Activated B cell treated with CpG ODN at 0.5 μM for 24 hours (primary cell): ENCODE results near the gene C1orf167. TPM values are rescaled to one million over a fixed set of nuclear protein-coding genes. Genes with fewer than 3 reads are reported as not detected.

Experiments used
- ATAC-seq: fragments of 200-7000 bp; cut with Tn5 transposase; one replicate; pipeline ENCODE4 v1.10.0; 2021; ENCODE audit warnings: low read depth, mild to moderate bottlenecking, moderate library complexity
- CTCF ChIA-PET: fragments of 350-600 bp; sonication (Branson Sonifier 250); formaldehyde crosslinking; loops from one replicate; lab custom pipeline; 2021; ENCODE audit warnings: antibody characterized with exemption; lab: Charles Lee
- POLR2A ChIA-PET: fragments of 350-600 bp; sonication (Branson Sonifier 250); formaldehyde crosslinking; loops from one replicate; lab custom pipeline; 2021; ENCODE audit warnings: antibody characterized with exemption; lab: Charles Lee
- DNase-seq: peaks from one replicate; pipeline ENCODE4 v3.0.0; 2022
- H3K27ac Mint-ChIP-seq: one replicate; pipeline ENCODE4 v1.8.0; 2020; ENCODE audit warnings: mixed read lengths
- H3K27me3 Mint-ChIP-seq: one replicate; pipeline ENCODE4 v1.8.0; 2021; ENCODE audit warnings: mixed read lengths
- H3K36me3 Mint-ChIP-seq: one replicate; pipeline ENCODE4 v1.8.0; 2021; ENCODE audit warnings: low read depth, mixed read lengths
- H3K4me1 Mint-ChIP-seq: one replicate; pipeline ENCODE4 v1.8.0; 2021; ENCODE audit warnings: mixed read lengths
- H3K4me3 Mint-ChIP-seq: one replicate; pipeline ENCODE4 v1.8.0; 2020; ENCODE audit warnings: mild to moderate bottlenecking, mixed read lengths
- H3K9me3 Mint-ChIP-seq: one replicate; pipeline ENCODE4 v1.8.0; 2020; ENCODE audit warnings: mixed read lengths
- CTCF ChIP-seq: fragments of 200-600 bp; IDR thresholded peaks from one replicate; pipeline ENCODE4 v1.8.0; 2022; ENCODE audit warnings: antibody characterized with exemption, mild to moderate bottlenecking
- intact Hi-C: fragments of 100-400 bp; cut with micrococcal nuclease; formaldehyde crosslinking; loops from one replicate; pipeline ENCODE4 v1.15.1; 2024
- total RNA-seq: library from RNA; stranded (reverse); gene quantifications from 2 replicates; pipeline ENCODE4 v1.2.3, GENCODE V29; 2022

C1orf167 gene
- total RNA-seq, 1 donor from 2014 or later, result not detected

- ChIA-PET POLR2A (interaction anchor here (0.6 kb wide), 1 partner anchor 45 kb away, joined by 4 read pairs; no protein-coding TSS in a partner anchor), CTCF (no interaction called here)
- Mint-ChIP-seq H3K4me3 (no peak overlapping the region), H3K9me3 (no peaks in the 10 kb centered on the region), H3K36me3 (no peaks in the 10 kb centered on the region), H3K27me3 (peaks cover 1% of the 10 kb centered on the region), H3K4me1 (peaks cover 4% of the 10 kb centered on the region), H3K27ac (no peak overlapping the region)
- DNase-seq (no peak), ATAC-seq (no peak)
- TF ChIP-seq CTCF, result no peak
- intact Hi-C loops, result no loop called here
Measured at GRCh38 chr1:11770011-11770410, 8.0 kb downstream of the C1orf167 start.

GRCh38 chr1:11771481-11772043 lies 9.6 kb downstream of the C1orf167 start:
- intact Hi-C loops, result no loop called here
- no peaks in the 10 kb centered on the region for H3K27me3 Mint-ChIP-seq
- no peak for TF ChIP-seq CTCF
- H3K27ac Mint-ChIP-seq, result no peak overlapping the region
- H3K9me3 Mint-ChIP-seq, result no peaks in the 10 kb centered on the region
- ChIA-PET POLR2A (interaction anchor here (1.0 kb wide), 1 partner anchor 137 kb away, joined by 3 read pairs; no protein-coding TSS in a partner anchor), CTCF (no interaction called here)
- peaks cover 4% of the 10 kb centered on the region for H3K4me1 Mint-ChIP-seq
- DNase-seq (no peak), ATAC-seq (no peak)
- no peak overlapping the region for H3K4me3 Mint-ChIP-seq
- no peaks in the 10 kb centered on the region for H3K36me3 Mint-ChIP-seq

- CTCF ChIA-PET, result no interaction called here
- Mint-ChIP-seq H3K4me3 (no peak overlapping the region), H3K27ac (no peak overlapping the region), H3K36me3 (no peaks in the 10 kb centered on the region), H3K9me3 (no peaks in the 10 kb centered on the region), H3K4me1 (peaks cover 4% of the 10 kb centered on the region), H3K27me3 (no peaks in the 10 kb centered on the region)
- no peak for DNase-seq
- TF ChIP-seq CTCF, result no peak
- ATAC-seq, result no peak
- intact Hi-C loops, result no loop called here
- POLR2A ChIA-PET, result no interaction called here
Measured at GRCh38 chr1:11772458-11772857, 10.5 kb downstream of the C1orf167 start.

GRCh38 chr1:11774753-11775152 lies 12.8 kb downstream of the C1orf167 start:
- DNase-seq, result no peak
- H3K4me3 Mint-ChIP-seq, result no peak overlapping the region
- intact Hi-C loops, result no loop called here
- TF ChIP-seq CTCF, result no peak
- H3K27ac Mint-ChIP-seq, result no peak overlapping the region
- H3K36me3 Mint-ChIP-seq, result no peaks in the 10 kb centered on the region
- CTCF ChIA-PET, result no interaction called here
- peaks cover 4% of the 10 kb centered on the region for H3K4me1 Mint-ChIP-seq
- H3K27me3 Mint-ChIP-seq, result no peaks in the 10 kb centered on the region
- POLR2A ChIA-PET, result interaction anchor here (0.6 kb wide), 1 partner anchor 11 kb away, joined by 3 read pairs; no protein-coding TSS in a partner anchor
- H3K9me3 Mint-ChIP-seq, result no peaks in the 10 kb centered on the region
- no peak for ATAC-seq

GRCh38 chr1:11777658-11778322 lies 15.8 kb downstream of the C1orf167 start:
- ATAC-seq, result no peak
- no peaks in the 10 kb centered on the region for H3K9me3 Mint-ChIP-seq
- CTCF ChIA-PET, result no interaction called here
- H3K27me3 Mint-ChIP-seq, result no peaks in the 10 kb centered on the region
- no peaks in the 10 kb centered on the region for H3K4me1 Mint-ChIP-seq
- H3K27ac Mint-ChIP-seq, result no peak overlapping the region
- no peak for DNase-seq
- TF ChIP-seq CTCF, result no peak
- intact Hi-C loops, result no loop called here
- H3K4me3 Mint-ChIP-seq, result no peak overlapping the region
- H3K36me3 Mint-ChIP-seq, result no peaks in the 10 kb centered on the region
- POLR2A ChIA-PET, result interaction anchor here (0.6 to 0.8 kb wide), 2 partner anchors 132 to 1111 kb away, joined by 3 read pairs; no protein-coding TSS in a partner anchor
